ENCODE data around the gene SLC35E4.
"Not testable (repeated sequence)": the region's sequence is repeated elsewhere in the genome, so short reads cannot be mapped to it uniquely, and the experiment has no call there.

SLC35E4 gene

DNA sequence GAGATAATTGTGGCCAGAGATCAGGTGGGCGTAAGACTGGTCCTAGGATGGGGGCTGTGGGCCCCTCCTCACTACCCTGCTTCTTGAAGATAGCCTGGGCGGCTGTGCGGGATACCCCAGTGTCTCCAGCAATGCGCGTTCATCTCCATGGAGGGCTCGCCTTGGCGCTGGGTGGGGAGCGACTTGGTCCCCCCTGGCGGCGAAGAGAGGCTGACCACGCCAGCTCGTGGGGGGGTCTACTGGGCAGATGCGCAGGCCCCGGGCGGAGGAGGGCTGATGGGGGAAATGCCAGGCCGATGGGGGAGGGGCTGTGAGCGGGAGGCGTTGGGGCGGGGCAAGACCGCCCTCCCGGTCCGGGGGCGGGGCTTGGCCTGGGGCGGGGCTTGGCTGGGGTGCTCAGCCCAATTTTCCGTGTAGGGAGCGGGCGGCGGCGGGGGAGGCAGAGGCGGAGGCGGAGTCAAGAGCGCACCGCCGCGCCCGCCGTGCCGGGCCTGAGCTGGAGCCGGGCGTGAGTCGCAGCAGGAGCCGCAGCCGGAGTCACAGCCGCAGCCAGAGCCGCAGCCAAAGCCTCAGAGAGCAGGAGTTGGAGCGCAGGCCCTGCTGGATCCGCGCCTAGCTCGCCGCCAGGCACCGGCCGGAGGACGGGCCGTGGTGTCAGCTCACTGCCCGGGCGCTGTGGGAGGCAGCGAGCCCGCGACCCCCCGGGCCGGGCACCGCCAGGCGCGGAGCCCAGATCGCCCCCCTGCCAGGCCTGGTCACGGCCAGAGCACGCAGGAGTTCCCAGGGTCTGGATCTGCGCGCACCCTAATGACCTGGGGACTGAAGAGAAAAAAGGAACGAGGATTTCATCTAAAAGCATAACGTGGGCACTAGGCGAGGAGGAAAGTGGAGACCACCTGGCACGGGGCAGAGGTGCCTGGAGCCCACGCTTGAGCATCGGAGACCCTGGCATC is at the start of gene SLC35E4:
Gene SLC35E4 (plus strand): TSS at position 509 of the 953 bp plus-strand sequence. CDS start 670 bp downstream, outside the sequence.
- peak; percentile 96 for DNase-seq (ENCODE audit: low spot score)

DNA sequence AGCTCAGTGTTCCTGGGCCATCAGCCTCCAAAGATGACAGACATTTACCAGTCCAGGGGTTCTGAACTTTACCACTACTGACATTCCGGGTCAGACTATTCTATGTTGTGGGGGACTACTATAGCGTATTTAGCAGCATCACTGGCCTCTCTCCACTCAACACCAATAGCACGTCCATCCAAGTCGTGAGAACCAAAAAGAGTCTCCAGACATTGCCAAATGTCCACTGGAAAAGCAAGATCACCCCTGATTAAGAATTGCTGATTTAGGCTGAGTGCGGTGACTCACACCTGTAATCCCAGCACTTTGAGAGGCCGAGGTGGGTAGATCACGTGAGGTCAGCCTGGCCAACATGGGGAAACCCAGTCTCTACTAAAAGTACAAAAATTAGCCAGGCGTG is 49.2 kb upstream of the SLC35E4 start:
- DNase-seq (ENCODE audit: low spot score): no peak

DNA sequence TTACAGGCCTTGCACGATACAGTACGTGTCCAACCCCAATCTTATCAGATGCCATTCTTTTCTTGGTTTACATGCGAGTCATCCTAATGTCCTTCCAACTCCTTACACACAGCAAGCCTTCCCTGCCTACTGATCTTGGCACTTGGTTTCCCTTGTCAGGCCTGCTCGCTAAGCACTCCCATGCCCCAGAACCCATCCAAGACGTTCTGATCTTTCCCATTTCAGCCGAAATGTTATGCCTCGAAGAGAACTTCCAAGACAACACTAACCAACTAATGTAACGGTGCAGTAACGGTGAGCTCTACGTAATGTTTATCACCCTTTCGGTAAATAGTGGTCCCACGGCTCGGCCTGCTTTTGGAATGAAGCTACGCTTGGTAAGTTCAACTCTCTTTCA is 44.4 kb upstream of the SLC35E4 start:
- no peak for DNase-seq (ENCODE audit: low spot score)

GRCh38 chr22:30591588-30592359 is 43.8 kb upstream of the SLC35E4 start, which contains the start of gene PES1:
Gene PES1 (minus strand): TSS chr22:30591910. CDS start chr22:30591833, 77 bp downstream.
- peak; percentile 99 for DNase-seq (ENCODE audit: low spot score)

DNA sequence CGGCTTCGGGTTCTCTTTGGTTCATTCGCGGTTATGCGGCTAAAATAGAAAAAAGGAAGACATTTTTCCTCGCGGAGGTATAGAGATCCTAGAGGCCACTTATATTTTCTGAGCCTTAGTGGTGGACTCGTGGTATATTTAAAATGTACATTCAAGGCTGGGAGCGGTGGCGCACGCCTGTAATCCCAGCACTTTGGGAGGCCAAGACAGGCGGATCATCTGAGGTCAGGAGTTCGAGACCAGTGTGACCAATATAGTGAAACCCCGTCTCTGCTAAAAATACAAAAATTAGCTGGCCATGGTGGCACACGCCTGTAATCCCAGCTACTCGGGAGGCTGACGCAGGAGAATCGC is 43.2 kb upstream of the SLC35E4 start:
- DNase-seq (ENCODE audit: low spot score): not testable (repeated sequence)

DNA sequence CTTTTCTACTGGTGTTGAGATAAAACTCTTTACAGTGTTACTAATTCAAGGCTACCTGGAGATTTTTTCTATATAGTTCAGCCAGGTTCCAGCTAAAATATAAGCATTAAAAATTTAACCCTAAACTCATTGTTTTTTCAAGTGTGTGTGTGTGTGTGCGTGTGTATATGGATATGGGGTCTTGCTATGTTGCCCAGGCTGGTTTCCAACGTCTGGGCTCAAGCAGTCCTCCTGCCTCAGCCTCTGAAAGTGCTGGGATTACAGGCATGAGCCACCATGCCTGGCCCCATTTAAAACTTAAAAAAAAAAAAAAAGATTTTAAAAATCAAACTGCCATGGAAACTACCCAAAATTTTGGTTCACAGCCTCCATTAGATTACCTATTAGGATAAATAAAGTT is 39.4 kb upstream of the SLC35E4 start:
- DNase-seq (ENCODE audit: low spot score): no peak

DNA sequence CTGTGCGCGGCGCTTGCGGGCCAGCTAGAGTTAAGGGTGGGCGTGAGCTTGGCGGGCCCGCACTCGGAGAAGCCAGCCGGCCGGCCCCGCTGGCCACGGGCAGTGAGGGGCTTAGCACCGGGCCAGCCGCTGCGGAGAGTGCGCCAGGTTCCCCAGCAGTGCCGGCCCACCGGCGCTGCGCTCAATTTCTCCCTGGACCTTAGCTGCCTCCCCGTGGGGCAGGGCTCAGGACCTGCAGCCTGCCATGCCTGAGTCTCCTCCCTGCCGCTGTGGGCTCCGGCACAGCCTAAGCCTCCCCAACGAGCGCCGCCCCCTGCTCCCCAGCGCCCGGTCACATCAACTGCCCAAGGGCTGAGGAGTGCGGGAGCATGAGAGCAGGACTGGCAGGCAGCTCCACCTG is 38.7 kb upstream of the SLC35E4 start:
- no peak for DNase-seq (ENCODE audit: low spot score)

DNA sequence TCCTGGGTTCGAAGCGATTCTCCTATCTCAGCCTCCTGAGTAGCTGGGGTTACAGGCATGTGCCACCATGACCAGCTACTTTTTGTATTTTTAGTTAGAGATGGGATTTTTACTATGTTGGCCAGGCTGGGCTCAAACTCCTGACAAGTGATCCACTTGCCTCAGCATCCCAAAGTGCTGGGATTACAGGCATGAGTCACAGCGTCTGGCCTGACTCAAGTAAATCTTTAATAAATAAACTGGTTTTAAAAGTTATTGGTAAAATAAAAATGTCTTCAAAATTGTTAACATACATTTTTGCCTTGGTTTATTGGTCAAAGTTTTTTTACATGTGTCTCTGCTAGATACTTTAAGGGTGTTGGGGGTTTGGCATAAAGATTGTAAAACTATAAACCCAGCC is 36.6 kb upstream of the SLC35E4 start:
- no peak for DNase-seq (ENCODE audit: low spot score)

DNA sequence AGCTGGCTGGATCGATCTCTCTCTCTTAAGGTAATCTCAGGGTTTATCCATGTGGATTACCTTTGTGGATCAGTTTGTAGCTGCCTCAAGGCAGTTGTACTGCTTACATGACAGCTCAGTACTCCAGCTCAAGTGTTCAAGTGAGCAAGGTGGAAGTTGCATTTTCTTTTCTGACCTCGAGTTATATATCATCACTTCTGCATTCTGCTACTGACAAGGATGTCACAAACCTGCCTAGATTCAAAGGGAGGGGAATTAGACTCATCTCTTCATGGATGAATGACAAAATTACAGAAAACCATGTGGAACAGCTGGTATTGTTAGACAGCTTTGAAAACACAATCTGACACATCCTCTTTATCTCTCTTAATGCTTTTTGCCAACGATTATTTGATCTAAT is 34.7 kb upstream of the SLC35E4 start:
- no peak for DNase-seq (ENCODE audit: low spot score)

- no peak for DNase-seq (ENCODE audit: low spot score)
Observed at GRCh38 chr22:30601464-30601863, 34.1 kb upstream of the SLC35E4 start.

GRCh38 chr22:30602049-30602448 is 33.5 kb upstream of the SLC35E4 start:
- no peak for DNase-seq (ENCODE audit: low spot score)

- DNase-seq (ENCODE audit: low spot score): no peak
Observed at GRCh38 chr22:30603801-30604200, 31.8 kb upstream of the SLC35E4 start.

- DNase-seq (ENCODE audit: low spot score): no peak
Observed at GRCh38 chr22:30604723-30605122, 30.9 kb upstream of the SLC35E4 start.

GRCh38 chr22:30605449-30606110 is 30.0 kb upstream of the SLC35E4 start:
- peak; percentile 51 for DNase-seq (ENCODE audit: low spot score)

- DNase-seq (ENCODE audit: low spot score): peak; percentile 88
Observed at GRCh38 chr22:30606455-30607299, 28.9 kb upstream of the SLC35E4 start, which contains the start of gene TCN2. Gene TCN2 (plus strand): TSS chr22:30607174. CDS start chr22:30607332, 158 bp downstream.

GRCh38 chr22:30607300-30607930 is 28.2 kb upstream of the SLC35E4 start:
- DNase-seq (ENCODE audit: low spot score): no peak

DNA sequence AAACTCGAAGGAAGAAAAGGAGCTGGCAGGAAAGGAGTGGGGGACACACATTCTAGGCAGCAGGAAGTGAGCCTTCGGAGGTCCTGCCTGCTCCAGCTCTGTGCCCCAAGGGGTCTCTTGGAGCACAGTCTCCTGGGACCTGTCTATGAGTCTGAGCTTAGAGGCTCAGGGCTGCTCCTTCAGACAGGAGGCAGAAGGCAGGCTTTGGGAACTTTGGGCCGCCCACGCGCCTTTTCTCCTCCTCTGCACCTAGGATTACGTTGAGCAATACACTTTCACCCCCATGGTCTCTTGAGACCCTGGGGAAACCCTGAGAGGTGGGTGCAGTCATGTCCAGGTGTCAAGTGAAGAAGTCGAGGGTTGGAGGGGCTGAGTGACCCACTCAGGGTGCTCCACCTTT is 27.6 kb upstream of the SLC35E4 start:
- no peak for DNase-seq (ENCODE audit: low spot score)

DNA sequence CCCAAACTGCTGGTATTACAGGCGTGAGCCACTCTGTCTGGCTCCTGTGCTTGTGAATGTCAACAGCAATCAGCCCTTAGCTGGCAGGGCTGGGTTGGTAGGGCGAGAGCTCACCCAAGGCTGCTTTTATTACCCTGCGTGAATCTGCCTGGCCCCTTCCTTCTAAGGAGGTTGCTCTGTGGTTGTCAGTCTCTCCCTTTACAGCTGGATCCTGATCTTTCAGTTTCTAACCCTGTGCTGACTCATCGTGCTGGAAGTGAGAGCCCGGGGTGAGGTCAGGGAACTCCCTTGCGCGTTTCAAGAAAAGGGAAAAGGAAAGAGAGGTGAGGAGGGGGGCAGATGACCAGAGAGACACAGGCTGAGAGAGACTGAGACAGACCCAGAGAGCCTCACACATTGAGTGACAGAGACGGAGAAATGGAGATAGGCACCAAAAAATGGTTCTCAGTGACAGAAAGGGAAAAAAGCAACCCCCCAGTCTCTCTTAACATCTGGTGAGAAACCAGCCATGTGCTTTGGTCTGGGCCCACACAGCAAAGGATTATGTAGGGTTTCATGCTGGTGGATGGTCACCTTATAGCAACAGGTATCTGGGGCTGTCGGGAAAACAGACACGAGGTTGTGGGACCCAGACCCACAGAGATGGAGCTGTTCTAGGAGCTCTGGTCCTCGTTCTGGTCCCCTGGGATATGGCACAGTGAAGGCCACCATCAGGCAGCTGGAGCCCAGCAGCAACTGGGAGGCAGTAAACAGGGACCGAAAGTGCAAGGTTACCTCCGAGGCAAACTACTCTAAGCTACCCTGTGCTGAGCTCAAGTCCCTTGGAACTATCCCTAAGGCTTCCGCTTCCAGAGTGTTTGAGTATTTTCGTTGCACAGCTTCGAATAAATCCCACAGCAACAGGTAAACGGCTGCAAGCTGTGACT is 26.1 kb upstream of the SLC35E4 start:
- peak; percentile 41 for DNase-seq (ENCODE audit: low spot score)

DNA sequence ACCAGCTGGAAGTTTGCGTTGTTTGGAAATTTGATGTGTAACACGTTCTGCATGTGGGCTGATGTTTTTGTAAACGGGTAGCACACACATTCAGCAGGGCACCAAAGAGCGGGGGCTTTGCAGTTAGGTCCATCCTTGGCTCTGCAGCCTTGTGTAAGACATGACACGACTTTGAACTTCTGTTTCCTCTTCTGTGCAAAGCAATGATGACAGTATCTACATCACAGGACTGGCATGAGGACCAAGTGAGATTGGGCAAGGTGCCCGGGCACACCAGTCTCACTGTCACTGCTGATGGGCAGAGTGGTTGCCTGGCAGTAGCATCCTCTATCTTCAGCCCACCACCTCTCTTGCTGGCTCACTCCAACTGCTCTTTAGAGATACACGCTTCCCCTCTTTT is 25.3 kb upstream of the SLC35E4 start:
- peak; percentile 56 for DNase-seq (ENCODE audit: low spot score)

- no peak for DNase-seq (ENCODE audit: low spot score)
Observed at GRCh38 chr22:30611197-30611596, 24.4 kb upstream of the SLC35E4 start.

Data from Ammon's horn (tissue), 1 donor.